WTC11 (cell line): Measurements from ENCODE around the gene ZFPL1. TPM values are rescaled to one million over a fixed set of nuclear protein-coding genes. Genes with fewer than 3 reads are reported as not detected.
A peak's percentile ranks its signal among the peaks of the same experiment; 100 is the strongest.

Experiments used
- ATAC-seq: fragments of 200-7000 bp; cut with Tn5 transposase; 2 replicates; pipeline ENCODE4 v1.10.0; 2021; ENCODE audit warnings: mild to moderate bottlenecking, moderate library complexity
- CTCF ChIA-PET: fragments of 300-600 bp; sonication (Branson Sonifier 250); formaldehyde crosslinking; loops from one replicate; lab custom pipeline; 2021; ENCODE audit warnings: antibody characterized with exemption; lab: Charles Lee
- POLR2A ChIA-PET: fragments of 350-600 bp; sonication (Branson Sonifier 250); formaldehyde crosslinking; loops from one replicate; lab custom pipeline; 2021; ENCODE audit warnings: antibody characterized with exemption; lab: Charles Lee
- DNase-seq: peaks from one replicate; pipeline ENCODE4 v3.0.0; 2021; ENCODE audit warnings: low spot score
- H3K27ac Mint-ChIP-seq: 2 replicates; pipeline ENCODE4 v1.8.0; 2021; ENCODE audit warnings: mixed read lengths
- H3K27me3 Mint-ChIP-seq: 2 replicates; pipeline ENCODE4 v1.8.0; 2021; ENCODE audit warnings: low read depth, mild to moderate bottlenecking, moderate library complexity, mixed read lengths
- H3K36me3 Mint-ChIP-seq: 2 replicates; pipeline ENCODE4 v1.8.0; 2021; ENCODE audit warnings: mixed read lengths
- H3K4me1 Mint-ChIP-seq: 2 replicates; pipeline ENCODE4 v1.8.0; 2022; ENCODE audit warnings: mixed read lengths
- H3K4me3 Mint-ChIP-seq: 2 replicates; pipeline ENCODE4 v1.8.0; 2021; ENCODE audit warnings: mild to moderate bottlenecking, moderate library complexity, mixed read lengths
- H3K9me3 Mint-ChIP-seq: 2 replicates; pipeline ENCODE4 v1.8.0; 2021; ENCODE audit warnings: mixed read lengths
- ATF2 ChIP-seq: sonication (generic); formaldehyde crosslinking; IDR thresholded peaks from 2 replicates; pipeline ENCODE4 v1.8.1; 2022; ENCODE audit warnings: low read depth, missing genetic modification reagents, borderline replicate concordance
- CDX4 ChIP-seq: fragments of 250-450 bp; sonication (Bioruptor Pico); IDR thresholded peaks from 2 replicates; pipeline ENCODE4 v1.9.0; 2021; ENCODE audit warnings: moderate library complexity, mild to moderate bottlenecking, inconsistent platforms, borderline replicate concordance
- E2F4 ChIP-seq: sonication (generic); formaldehyde crosslinking; IDR thresholded peaks from 2 replicates; pipeline ENCODE4 v1.8.1; 2022; ENCODE audit warnings: low read depth, mild to moderate bottlenecking, moderate library complexity, missing genetic modification reagents, borderline replicate concordance
- EMX1 ChIP-seq: fragments of 250-450 bp; sonication (Bioruptor Pico); IDR thresholded peaks from 2 replicates; pipeline ENCODE4 v1.8.0; 2021; ENCODE audit warnings: mild to moderate bottlenecking
- FOXJ3 ChIP-seq: sonication (generic); formaldehyde crosslinking; IDR thresholded peaks from 2 replicates; pipeline ENCODE4 v1.9.0; 2021; ENCODE audit warnings: missing genetic modification reagents, mild to moderate bottlenecking, borderline replicate concordance
- FOXK1 ChIP-seq: sonication (generic); formaldehyde crosslinking; IDR thresholded peaks from 2 replicates; pipeline ENCODE4 v1.8.0; 2022; ENCODE audit warnings: mild to moderate bottlenecking, moderate library complexity, missing genetic modification reagents
- FOXP1 ChIP-seq: sonication (generic); formaldehyde crosslinking; IDR thresholded peaks from 2 replicates; pipeline ENCODE4 v1.8.0; 2022; ENCODE audit warnings: missing genetic modification reagents, mild to moderate bottlenecking, moderate library complexity, borderline replicate concordance
- GTF2I ChIP-seq: fragments of 250-450 bp; sonication (Bioruptor Pico); conservative IDR thresholded peaks from 2 replicates; pipeline ENCODE4 v1.4.0; 2021; ENCODE audit warnings: mild to moderate bottlenecking
- IRF1 ChIP-seq: sonication (generic); formaldehyde crosslinking; IDR thresholded peaks from 2 replicates; pipeline ENCODE4 v1.8.0; 2023; ENCODE audit warnings: missing genetic modification reagents
- MYBL2 ChIP-seq: sonication (generic); formaldehyde crosslinking; IDR thresholded peaks from 2 replicates; pipeline ENCODE4 v1.8.1; 2023; ENCODE audit warnings: mild to moderate bottlenecking, moderate library complexity, missing genetic modification reagents
- NFATC4 ChIP-seq: fragments of 250-450 bp; sonication (Bioruptor Pico); IDR thresholded peaks from 2 replicates; pipeline ENCODE4 v1.9.0; 2021; ENCODE audit warnings: mild to moderate bottlenecking
- TEAD1 ChIP-seq: sonication (generic); formaldehyde crosslinking; IDR thresholded peaks from 2 replicates; pipeline ENCODE4 v1.8.0; 2022; ENCODE audit warnings: mild to moderate bottlenecking, missing genetic modification reagents
- ZNF138 ChIP-seq: sonication (generic); formaldehyde crosslinking; conservative IDR thresholded peaks from 2 replicates; pipeline ENCODE4 v1.8.1; 2022; ENCODE audit warnings: mild to moderate bottlenecking, moderate library complexity, missing genetic modification reagents
- ZNF281 ChIP-seq: sonication (generic); formaldehyde crosslinking; IDR thresholded peaks from 2 replicates; pipeline ENCODE4 v1.8.0; 2023; ENCODE audit warnings: mild to moderate bottlenecking, missing genetic modification reagents
- ZNF317 ChIP-seq: sonication (generic); formaldehyde crosslinking; IDR thresholded peaks from 2 replicates; pipeline ENCODE4 v1.8.1; 2023; ENCODE audit warnings: low read depth, mild to moderate bottlenecking, moderate library complexity, missing genetic modification reagents, borderline replicate concordance
- ZNF416 ChIP-seq: fragments of 250-450 bp; sonication (Bioruptor Pico); IDR thresholded peaks from 2 replicates; pipeline ENCODE4 v1.9.0; 2021; ENCODE audit warnings: mild to moderate bottlenecking, inconsistent platforms
- total RNA-seq: library from RNA; stranded (reverse); gene quantifications from 3 replicates; pipeline ENCODE4 v1.2.3, GENCODE V29; 2021
- TF ChIP-seq, protein P1 (sequence below): sonication (generic); formaldehyde crosslinking; IDR thresholded peaks from 2 replicates; pipeline ENCODE4 v1.8.0; 2022; ENCODE audit warnings: mild to moderate bottlenecking, missing genetic modification reagents
- TF ChIP-seq, protein P2 (sequence below): sonication (generic); formaldehyde crosslinking; IDR thresholded peaks from 2 replicates; pipeline ENCODE4 v1.8.1; 2022; ENCODE audit warnings: mild to moderate bottlenecking, missing genetic modification reagents, moderate library complexity, borderline replicate concordance
- TF ChIP-seq, protein P3 (sequence below): fragments of 250-450 bp; sonication (Bioruptor Pico); IDR thresholded peaks from 2 replicates; pipeline ENCODE4 v1.9.0; 2021; ENCODE audit warnings: mild to moderate bottlenecking
- TF ChIP-seq, protein P4 (sequence below): fragments of 250-450 bp; sonication (Bioruptor Pico); IDR thresholded peaks from 2 replicates; pipeline ENCODE4 v1.8.0; 2021; ENCODE audit warnings: mild to moderate bottlenecking
- TF ChIP-seq, protein P5 (sequence below): sonication (generic); formaldehyde crosslinking; IDR thresholded peaks from 2 replicates; pipeline ENCODE4 v1.8.0; 2022; ENCODE audit warnings: missing genetic modification reagents

The ZFPL1 gene
- total RNA-seq, 1 experiment from 2014 or later, result 33.8 TPM

- TF ChIP-seq ZNF317 (CRISPR knock-in tag) (no peak), IRF1 (CRISPR knock-in tag) (no peak), TEAD1 (CRISPR knock-in tag) (no peak), FOXP1 (no peak), ZNF281 (CRISPR knock-in tag) (no peak), ZNF416 (CRISPR knock-in tag) (no peak), E2F4 (CRISPR knock-in tag) (no peak), ATF2 (CRISPR knock-in tag) (no peak), FOXK1 (CRISPR knock-in tag) (no peak), FOXJ3 (no peak), EMX1 (CRISPR knock-in tag) (no peak), GTF2I (no peak)
- TF ChIP-seq, protein P1, sequence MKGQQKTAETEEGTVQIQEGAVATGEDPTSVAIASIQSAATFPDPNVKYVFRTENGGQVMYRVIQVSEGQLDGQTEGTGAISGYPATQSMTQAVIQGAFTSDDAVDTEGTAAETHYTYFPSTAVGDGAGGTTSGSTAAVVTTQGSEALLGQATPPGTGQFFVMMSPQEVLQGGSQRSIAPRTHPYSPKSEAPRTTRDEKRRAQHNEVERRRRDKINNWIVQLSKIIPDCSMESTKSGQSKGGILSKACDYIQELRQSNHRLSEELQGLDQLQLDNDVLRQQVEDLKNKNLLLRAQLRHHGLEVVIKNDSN (CRISPR knock-in tag), result no peak
- TF ChIP-seq, protein P2, sequence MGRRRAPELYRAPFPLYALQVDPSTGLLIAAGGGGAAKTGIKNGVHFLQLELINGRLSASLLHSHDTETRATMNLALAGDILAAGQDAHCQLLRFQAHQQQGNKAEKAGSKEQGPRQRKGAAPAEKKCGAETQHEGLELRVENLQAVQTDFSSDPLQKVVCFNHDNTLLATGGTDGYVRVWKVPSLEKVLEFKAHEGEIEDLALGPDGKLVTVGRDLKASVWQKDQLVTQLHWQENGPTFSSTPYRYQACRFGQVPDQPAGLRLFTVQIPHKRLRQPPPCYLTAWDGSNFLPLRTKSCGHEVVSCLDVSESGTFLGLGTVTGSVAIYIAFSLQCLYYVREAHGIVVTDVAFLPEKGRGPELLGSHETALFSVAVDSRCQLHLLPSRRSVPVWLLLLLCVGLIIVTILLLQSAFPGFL, result no peak
Measured at GRCh38 chr11:65135633-65136145, 51.7 kb downstream of the ZFPL1 start (continued).

DNA sequence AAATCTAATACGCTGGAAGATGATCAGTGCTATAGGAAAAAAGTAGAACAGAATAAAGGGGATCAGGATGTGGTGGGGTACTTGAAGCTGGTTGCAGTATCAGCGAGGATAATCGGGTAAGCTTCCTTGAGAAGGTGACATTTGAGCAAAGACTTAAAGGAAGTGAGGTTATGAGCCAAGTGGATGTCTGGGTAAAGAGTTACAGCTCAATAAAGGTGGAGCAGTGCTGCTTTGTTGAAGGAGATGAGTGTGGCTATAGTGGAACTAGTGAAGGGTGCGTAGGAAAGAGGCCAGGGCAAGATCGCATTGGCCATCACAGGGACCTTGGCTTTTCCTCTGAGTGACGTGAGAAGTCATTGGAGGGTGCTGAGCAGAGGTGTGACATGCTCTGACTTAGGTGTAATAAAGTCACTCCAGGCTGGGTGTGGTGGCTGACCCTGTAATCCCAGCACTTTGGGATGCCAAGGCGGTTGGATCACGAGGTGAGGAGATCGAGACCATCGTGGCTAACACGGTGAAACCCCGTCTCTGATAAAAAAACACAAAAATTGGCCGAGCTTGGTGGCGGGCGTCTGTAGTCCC, 52.6 kb downstream of the ZFPL1 start:
- Mint-ChIP-seq H3K4me1 (peaks cover 18% of the 10 kb centered on the region), H3K27me3 (peaks cover 2% of the 10 kb centered on the region; the same call in 1 of the 2 replicates), H3K9me3 (no peaks in the 10 kb centered on the region), H3K4me3 (no peak overlapping the region; the same call in 1 of the 2 replicates), H3K36me3 (peaks cover 8% of the 10 kb centered on the region), H3K27ac (peak overlapping the region; percentile 93)
- no peak for DNase-seq
- ChIA-PET CTCF (interaction anchor here (0.6 to 3.7 kb wide), 7 partner anchors 11 to 762 kb away, joined by 3 to 40 read pairs (median 10); partner anchors contain the start of genes CDC42EP2 and TM7SF2), POLR2A (no interaction called here)
- ATAC-seq, result no peak
- TF ChIP-seq CDX4 (CRISPR knock-in tag) (no peak), MYBL2 (CRISPR knock-in tag) (no peak), ZNF138 (CRISPR knock-in tag) (no peak), FOXP1 (no peak), NFATC4 (CRISPR knock-in tag) (no peak)
- TF ChIP-seq, protein P3, sequence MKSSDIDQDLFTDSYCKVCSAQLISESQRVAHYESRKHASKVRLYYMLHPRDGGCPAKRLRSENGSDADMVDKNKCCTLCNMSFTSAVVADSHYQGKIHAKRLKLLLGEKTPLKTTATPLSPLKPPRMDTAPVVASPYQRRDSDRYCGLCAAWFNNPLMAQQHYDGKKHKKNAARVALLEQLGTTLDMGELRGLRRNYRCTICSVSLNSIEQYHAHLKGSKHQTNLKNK (CRISPR knock-in tag), result no peak
- TF ChIP-seq, protein P4, sequence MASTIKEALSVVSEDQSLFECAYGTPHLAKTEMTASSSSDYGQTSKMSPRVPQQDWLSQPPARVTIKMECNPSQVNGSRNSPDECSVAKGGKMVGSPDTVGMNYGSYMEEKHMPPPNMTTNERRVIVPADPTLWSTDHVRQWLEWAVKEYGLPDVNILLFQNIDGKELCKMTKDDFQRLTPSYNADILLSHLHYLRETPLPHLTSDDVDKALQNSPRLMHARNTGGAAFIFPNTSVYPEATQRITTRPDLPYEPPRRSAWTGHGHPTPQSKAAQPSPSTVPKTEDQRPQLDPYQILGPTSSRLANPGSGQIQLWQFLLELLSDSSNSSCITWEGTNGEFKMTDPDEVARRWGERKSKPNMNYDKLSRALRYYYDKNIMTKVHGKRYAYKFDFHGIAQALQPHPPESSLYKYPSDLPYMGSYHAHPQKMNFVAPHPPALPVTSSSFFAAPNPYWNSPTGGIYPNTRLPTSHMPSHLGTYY, result no peak
- TF ChIP-seq, protein P5, sequence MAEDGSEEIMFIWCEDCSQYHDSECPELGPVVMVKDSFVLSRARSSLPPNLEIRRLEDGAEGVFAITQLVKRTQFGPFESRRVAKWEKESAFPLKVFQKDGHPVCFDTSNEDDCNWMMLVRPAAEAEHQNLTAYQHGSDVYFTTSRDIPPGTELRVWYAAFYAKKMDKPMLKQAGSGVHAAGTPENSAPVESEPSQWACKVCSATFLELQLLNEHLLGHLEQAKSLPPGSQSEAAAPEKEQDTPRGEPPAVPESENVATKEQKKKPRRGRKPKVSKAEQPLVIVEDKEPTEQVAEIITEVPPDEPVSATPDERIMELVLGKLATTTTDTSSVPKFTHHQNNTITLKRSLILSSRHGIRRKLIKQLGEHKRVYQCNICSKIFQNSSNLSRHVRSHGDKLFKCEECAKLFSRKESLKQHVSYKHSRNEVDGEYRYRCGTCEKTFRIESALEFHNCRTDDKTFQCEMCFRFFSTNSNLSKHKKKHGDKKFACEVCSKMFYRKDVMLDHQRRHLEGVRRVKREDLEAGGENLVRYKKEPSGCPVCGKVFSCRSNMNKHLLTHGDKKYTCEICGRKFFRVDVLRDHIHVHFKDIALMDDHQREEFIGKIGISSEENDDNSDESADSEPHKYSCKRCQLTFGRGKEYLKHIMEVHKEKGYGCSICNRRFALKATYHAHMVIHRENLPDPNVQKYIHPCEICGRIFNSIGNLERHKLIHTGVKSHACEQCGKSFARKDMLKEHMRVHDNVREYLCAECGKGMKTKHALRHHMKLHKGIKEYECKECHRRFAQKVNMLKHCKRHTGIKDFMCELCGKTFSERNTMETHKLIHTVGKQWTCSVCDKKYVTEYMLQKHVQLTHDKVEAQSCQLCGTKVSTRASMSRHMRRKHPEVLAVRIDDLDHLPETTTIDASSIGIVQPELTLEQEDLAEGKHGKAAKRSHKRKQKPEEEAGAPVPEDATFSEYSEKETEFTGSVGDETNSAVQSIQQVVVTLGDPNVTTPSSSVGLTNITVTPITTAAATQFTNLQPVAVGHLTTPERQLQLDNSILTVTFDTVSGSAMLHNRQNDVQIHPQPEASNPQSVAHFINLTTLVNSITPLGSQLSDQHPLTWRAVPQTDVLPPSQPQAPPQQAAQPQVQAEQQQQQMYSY (CRISPR knock-in tag), result no peak
